GM12874 (cell line): ENCODE results near the gene ZNF394.

Experiments
- TF ChIP-seq, protein P1 (sequence below): IDR thresholded peaks from 2 replicates; pipeline ENCODE4 v1.5.1; 2011; ENCODE audit warnings: low read depth, mild to moderate bottlenecking, control low read depth, low read length, moderate library complexity; ENCODE audit not compliant: insufficient read depth

ZNF394 gene

DNA sequence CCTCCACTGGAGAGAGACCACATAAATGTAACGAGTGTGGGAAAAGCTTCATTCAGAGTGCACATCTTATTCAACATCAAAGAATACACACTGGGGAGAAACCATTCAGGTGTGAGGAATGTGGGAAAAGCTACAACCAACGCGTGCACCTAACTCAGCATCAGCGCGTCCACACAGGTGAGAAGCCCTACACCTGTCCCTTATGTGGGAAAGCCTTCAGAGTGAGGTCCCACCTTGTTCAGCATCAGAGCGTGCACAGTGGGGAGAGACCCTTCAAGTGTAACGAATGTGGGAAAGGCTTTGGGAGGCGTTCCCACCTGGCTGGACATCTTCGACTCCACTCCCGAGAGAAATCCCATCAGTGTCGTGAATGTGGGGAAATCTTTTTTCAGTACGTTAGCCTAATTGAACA lies 31.3 kb upstream of the ZNF394 start:
- TF ChIP-seq, protein P1, sequence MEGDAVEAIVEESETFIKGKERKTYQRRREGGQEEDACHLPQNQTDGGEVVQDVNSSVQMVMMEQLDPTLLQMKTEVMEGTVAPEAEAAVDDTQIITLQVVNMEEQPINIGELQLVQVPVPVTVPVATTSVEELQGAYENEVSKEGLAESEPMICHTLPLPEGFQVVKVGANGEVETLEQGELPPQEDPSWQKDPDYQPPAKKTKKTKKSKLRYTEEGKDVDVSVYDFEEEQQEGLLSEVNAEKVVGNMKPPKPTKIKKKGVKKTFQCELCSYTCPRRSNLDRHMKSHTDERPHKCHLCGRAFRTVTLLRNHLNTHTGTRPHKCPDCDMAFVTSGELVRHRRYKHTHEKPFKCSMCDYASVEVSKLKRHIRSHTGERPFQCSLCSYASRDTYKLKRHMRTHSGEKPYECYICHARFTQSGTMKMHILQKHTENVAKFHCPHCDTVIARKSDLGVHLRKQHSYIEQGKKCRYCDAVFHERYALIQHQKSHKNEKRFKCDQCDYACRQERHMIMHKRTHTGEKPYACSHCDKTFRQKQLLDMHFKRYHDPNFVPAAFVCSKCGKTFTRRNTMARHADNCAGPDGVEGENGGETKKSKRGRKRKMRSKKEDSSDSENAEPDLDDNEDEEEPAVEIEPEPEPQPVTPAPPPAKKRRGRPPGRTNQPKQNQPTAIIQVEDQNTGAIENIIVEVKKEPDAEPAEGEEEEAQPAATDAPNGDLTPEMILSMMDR, result no peak

DNA sequence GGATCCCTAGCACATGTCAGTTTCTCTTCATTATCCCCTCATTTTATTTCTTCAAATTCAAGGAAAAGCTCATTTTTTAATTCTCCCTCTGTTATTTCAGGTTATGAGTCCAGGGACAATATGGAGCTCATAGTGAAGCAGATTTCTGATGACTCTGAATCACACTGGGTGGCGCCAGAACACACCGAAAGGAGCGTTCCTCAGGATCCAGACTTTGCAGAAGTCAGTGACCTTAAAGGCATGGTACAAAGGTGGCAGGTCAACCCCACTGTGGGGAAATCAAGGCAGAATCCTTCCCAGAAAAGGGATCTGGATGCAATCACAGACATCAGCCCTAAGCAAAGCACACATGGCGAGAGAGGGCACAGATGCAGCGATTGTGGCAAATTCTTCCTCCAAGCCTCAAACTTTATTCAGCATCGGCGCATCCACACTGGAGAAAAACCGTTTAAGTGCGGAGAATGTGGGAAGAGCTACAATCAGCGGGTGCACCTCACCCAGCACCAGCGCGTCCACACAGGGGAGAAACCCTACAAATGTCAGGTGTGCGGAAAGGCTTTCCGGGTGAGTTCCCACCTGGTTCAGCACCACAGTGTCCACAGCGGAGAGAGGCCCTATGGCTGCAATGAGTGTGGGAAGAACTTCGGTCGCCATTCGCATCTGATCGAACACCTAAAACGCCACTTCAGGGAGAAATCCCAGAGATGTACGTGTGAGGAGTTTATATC lies 25.8 kb upstream of the ZNF394 start:
- TF ChIP-seq, protein P1, result no peak

DNA sequence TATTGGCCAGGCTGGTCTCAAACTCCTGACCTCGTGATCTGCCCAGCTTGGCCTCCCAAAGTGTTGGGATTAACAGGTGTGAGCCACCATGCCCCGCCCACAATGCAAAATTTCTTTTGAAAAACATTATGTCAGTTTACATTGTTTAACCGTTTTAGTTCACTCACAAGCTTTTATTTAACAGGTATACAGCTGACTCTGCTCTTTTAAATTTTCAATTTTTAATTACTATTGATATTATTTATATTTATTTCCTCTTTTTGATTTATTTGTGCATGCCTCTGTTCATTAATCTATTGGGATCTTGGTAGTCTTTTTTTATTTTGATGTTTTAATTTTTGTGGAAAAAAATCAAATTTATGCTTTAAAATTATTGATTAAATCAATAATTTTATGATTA lies 21.3 kb upstream of the ZNF394 start:
- TF ChIP-seq, protein P1, result no peak

DNA sequence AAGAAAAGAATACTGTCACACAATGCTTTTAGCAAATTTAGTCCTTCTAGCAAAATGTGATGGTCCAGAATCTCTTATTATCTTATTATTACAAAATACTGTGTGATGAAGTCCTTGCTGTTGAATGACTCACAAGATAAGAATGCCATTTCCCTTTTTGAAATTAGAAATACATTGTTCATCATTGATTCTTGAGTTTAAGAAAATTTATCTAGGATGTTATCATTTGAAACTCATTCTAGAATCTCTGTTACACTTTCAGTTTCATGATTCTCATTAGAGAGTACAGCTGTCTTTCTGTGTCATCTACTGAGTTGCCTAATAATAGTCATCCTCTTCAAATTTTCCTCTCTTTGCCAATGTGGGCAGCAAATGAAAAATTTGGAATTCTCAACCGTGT lies 14.0 kb upstream of the ZNF394 start:
- TF ChIP-seq, protein P1, result no peak

DNA sequence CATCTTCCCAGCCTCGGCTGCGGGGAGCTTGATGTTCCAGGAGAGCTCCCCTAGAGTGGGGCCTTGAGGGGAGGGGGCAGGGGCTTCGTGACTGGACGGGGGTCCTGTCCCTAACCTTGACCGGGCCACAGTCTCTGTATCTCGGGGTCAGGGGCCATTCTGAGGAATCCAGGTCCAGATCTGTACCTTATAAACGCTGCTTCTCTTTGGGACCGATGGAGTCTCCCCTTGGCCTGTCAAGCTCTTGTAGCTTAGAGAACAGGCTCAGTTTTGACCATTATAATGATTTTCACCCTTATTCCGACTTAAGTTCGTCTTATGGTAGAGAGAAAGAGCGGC lies 5.2 kb upstream of the ZNF394 start:
- TF ChIP-seq, protein P1, result no peak

DNA sequence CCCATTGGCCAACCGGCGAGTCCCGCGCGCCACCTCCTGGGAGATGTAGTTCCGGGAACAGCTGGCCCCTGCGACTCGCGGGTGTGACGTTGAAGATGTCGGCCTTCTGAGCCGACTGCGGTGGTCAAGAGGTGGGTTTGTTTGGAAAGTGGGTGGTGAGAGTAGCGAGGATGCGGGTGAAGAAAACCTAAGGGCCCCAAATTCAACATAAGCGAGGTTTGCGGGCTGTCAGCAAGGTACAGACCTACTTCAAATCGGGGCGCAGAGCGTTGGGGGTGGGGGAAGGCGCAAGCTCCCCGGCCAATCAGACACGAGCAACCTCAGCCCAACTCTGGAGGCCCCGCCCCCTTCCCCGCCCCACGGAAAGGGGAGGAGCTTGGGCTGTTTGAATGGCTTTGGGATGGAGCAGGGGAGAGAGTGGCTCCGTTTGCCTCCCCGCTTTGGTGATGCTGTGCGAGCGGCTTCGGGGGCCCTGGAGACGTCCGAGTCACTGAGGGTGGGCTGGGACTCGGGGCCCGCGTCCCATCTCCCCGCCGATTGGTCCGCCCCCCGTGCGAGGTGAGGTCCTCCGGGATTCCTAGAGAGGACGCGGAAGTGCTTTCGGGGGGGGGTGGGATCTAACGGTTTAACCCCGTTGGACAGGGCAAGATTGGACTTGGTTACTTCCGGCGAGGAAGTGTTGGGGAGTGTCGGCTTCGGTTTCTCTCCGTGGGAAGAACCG lies 4.7 kb upstream of the ZNF394 start, which contains the start of gene ZKSCAN5:
ZKSCAN5 (plus strand) TSS at position 60 of the 721 bp plus-strand sequence. CDS start 1,383 bp downstream, outside the sequence.
- TF ChIP-seq, protein P1, result no peak

DNA sequence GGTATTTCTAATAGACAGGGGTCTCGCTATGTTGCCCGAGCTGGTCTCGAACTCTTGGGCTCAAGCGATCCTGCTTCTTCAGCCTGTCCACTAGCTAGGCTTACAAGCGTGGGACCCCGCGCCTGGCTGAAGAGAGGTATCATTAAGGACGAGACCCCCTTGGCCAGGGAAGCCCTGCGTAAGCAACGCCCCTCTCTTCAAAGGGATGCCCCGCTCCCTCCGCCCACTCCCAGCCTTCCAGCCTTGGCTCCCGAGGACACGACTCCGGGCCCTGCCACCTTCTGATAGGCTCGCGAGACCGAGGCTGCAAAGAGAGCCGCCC lies 4.2 kb upstream of the ZNF394 start:
- TF ChIP-seq, protein P1, result no peak
